Esophagus muscularis mucosa (tissue), 4 donors: ENCODE data around the gene RNPS1.

Source experiments
- EP300 ChIP-seq: sonication (generic); formaldehyde crosslinking; IDR thresholded peaks from one replicate; pipeline ENCODE4 v1.6.1; 2017; ENCODE audit warnings: antibody characterized with exemption
- POLR2A ChIP-seq: fragments of 450-650 bp; IDR thresholded peaks from one replicate; pipeline ENCODE4 v1.6.1; 2017; ENCODE audit warnings: antibody characterized with exemption, moderate library complexity, mild to moderate bottlenecking, low read depth
- POLR2AphosphoS5 ChIP-seq, 2 donors: sonication (generic); formaldehyde crosslinking; IDR thresholded peaks; one replicate each; pipeline ENCODE4 v1.6.1; 2017; ENCODE audit warnings: antibody characterized with exemption in 2 of 2
- TF ChIP-seq, protein P1 (sequence below), 3 experiments: fragments of 200-600 bp in 2 of 3; fragments of 450-650 bp in 1 of 3; sonication (generic) in 2 of 3; IDR thresholded peaks; one replicate each; pipeline ENCODE4 v1.5.1; 2017 to 2019; ENCODE audit warnings: antibody characterized with exemption in 3 of 3, mild to moderate bottlenecking in 2 of 3, moderate library complexity in 1 of 3

DNA sequence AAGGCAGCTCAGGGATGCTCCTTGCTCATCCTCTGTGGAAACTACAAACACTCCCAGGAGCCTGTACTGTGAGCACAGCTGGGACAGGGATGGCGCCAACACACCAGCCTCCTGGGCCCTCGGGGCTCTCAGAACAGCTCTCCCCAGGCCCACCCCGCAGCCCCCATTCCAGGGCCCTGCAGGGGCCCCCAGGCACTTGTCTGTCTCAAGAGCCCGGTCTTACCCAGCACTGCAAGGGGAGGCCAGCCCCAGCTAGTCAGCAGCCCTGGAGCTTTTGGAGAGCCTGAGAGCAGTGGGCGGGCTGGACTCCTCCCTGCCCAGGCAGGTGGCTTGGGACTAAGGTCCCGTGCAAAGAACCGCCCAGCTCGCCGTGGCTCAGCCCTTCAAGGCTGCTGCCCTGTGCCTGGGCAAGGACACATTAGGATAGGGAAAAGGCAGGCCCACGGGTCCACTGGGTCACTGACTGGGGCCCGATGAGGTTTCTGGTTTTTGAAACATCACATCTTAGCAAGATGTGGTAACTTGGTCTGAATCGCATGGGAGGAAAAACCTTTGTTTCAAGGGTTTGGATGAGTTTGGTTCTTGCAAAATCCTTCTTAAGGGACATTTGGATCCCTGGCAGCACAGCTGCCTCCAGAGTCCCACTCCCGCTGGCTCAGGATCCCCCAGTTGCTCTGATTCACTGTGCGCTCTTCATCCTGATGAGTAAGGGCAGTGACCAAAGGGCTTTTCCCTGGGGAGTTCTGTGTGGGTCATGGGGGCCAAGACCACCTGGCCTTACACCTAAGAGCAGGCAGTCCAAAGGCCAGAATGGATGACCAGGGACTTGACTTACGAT, 28.9 kb downstream of the RNPS1 start:
- TF ChIP-seq, protein P1, sequence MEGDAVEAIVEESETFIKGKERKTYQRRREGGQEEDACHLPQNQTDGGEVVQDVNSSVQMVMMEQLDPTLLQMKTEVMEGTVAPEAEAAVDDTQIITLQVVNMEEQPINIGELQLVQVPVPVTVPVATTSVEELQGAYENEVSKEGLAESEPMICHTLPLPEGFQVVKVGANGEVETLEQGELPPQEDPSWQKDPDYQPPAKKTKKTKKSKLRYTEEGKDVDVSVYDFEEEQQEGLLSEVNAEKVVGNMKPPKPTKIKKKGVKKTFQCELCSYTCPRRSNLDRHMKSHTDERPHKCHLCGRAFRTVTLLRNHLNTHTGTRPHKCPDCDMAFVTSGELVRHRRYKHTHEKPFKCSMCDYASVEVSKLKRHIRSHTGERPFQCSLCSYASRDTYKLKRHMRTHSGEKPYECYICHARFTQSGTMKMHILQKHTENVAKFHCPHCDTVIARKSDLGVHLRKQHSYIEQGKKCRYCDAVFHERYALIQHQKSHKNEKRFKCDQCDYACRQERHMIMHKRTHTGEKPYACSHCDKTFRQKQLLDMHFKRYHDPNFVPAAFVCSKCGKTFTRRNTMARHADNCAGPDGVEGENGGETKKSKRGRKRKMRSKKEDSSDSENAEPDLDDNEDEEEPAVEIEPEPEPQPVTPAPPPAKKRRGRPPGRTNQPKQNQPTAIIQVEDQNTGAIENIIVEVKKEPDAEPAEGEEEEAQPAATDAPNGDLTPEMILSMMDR (IDR thresholded peaks at IDR 0.05) = no peak
- TF ChIP-seq POLR2A (no peak), EP300 (no peak), POLR2AphosphoS5 (IDR thresholded peaks at IDR 0.05) (no peak)
